ENCODE results near the gene LAMA4. TPM values are rescaled to one million over a fixed set of nuclear protein-coding genes. Genes with fewer than 3 reads are reported as not detected.

The LAMA4 gene
- polyA plus RNA-seq, 1 donor from 2014 or later: 0.69 TPM

DNA sequence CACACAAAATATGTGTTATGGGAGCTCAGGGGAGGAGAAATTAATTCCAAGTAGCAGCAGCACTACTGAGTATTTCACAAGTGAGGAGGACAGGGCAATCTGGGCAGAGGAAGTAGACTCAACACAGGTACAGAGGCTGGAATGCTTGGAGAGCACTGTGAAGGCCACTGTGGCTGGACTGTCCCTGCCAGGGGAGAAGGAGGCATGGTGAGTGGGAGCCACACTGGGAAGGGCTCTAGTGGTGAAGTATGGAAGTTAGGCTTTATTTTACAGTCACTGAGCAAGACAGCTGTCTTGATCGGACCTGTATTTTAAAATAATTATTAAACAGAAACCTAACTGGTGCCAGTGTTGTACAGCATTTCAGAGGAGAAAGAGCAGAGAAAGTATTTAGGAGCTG is 138.1 kb downstream of the LAMA4 start:
- Histone ChIP-seq H3K4me3 (ENCODE audit: low read length) (no peak overlapping the region), H3F3A (ENCODE audit: insufficient read depth, low read length, poor library complexity, severe bottlenecking) (no peaks in the 10 kb centered on the region), H3K4me2 (ENCODE audit: low read length) (no peak overlapping the region), H3K9me3 (ENCODE audit: low read length) (no peaks in the 10 kb centered on the region), H3K9ac (ENCODE audit: low read length) (no peak overlapping the region), H4K20me1 (ENCODE audit: insufficient read depth) (no peaks in the 10 kb centered on the region), H2AFZ (ENCODE audit: low read depth, low read length) (no peak overlapping the region), H3K36me3 (ENCODE audit: insufficient read depth, low read length) (no peaks in the 10 kb centered on the region), H3K79me2 (replicated peaks; ENCODE audit: insufficient read depth, low read length) (no peaks in the 10 kb centered on the region), H3K27ac (ENCODE audit: low read length) (no peak overlapping the region), H3K27me3 (ENCODE audit: insufficient read depth, low read depth, low read length) (no peaks in the 10 kb centered on the region), H3K9me2 (ENCODE audit: insufficient read depth, low read length) (no peaks in the 10 kb centered on the region)
- TF ChIP-seq RAD21 (conservative IDR thresholded peaks at IDR 0.05) (no peak), MXI1 (conservative IDR thresholded peaks at IDR 0.05; ENCODE audit: poor library complexity, severe bottlenecking) (no peak), TAF1 (IDR thresholded peaks at IDR 0.05; ENCODE audit: low read depth) (no peak), POLR2AphosphoS5 (IDR thresholded peaks at IDR 0.05) (no peak)

GRCh38 chr6:112114577-112115223 is 139.7 kb downstream of the LAMA4 start:
- Histone ChIP-seq H3F3A (ENCODE audit: insufficient read depth, low read length, poor library complexity, severe bottlenecking) (no peaks in the 10 kb centered on the region), H3K27ac (ENCODE audit: low read length) (no peak overlapping the region), H3K4me3 (ENCODE audit: low read length) (no peak overlapping the region), H3K9ac (ENCODE audit: low read length) (no peak overlapping the region), H3K79me2 (replicated peaks; ENCODE audit: insufficient read depth, low read length) (no peaks in the 10 kb centered on the region), H2AFZ (ENCODE audit: low read depth, low read length) (no peak overlapping the region), H3K4me2 (ENCODE audit: low read length) (no peak overlapping the region), H4K20me1 (ENCODE audit: insufficient read depth) (no peaks in the 10 kb centered on the region), H3K27me3 (ENCODE audit: insufficient read depth, low read depth, low read length) (no peaks in the 10 kb centered on the region), H3K9me2 (ENCODE audit: insufficient read depth, low read length) (no peaks in the 10 kb centered on the region), H3K9me3 (ENCODE audit: low read length) (no peaks in the 10 kb centered on the region), H3K36me3 (ENCODE audit: insufficient read depth, low read length) (no peaks in the 10 kb centered on the region)
- TF ChIP-seq TAF1 (IDR thresholded peaks at IDR 0.05; ENCODE audit: low read depth): no peak
- no peak for TF ChIP-seq RAD21 (conservative IDR thresholded peaks at IDR 0.05)
- TF ChIP-seq SMC3 (conservative IDR thresholded peaks at IDR 0.05; ENCODE audit: poor library complexity): no peak
- TF ChIP-seq EP300 (conservative IDR thresholded peaks at IDR 0.05; ENCODE audit: poor library complexity, severe bottlenecking): no peak
- TF ChIP-seq MXI1 (conservative IDR thresholded peaks at IDR 0.05; ENCODE audit: poor library complexity, severe bottlenecking): no peak
- TF ChIP-seq EZH2 (IDR thresholded peaks at IDR 0.05; ENCODE audit: borderline replicate concordance, insufficient read depth, low read length, poor library complexity, severe bottlenecking): no peak

- H3K79me2 ChIP-seq (replicated peaks; ENCODE audit: insufficient read depth, low read length): no peaks in the 10 kb centered on the region
- no peaks in the 10 kb centered on the region for H3K27me3 ChIP-seq (ENCODE audit: insufficient read depth, low read depth, low read length)
- H3K4me2 ChIP-seq (ENCODE audit: low read length): no peak overlapping the region
- TF ChIP-seq TAF1 (IDR thresholded peaks at IDR 0.05; ENCODE audit: low read depth) (no peak), REST (IDR thresholded peaks at IDR 0.05; ENCODE audit: borderline replicate concordance) (no peak), EZH2 (IDR thresholded peaks at IDR 0.05; ENCODE audit: borderline replicate concordance, insufficient read depth, low read length, poor library complexity, severe bottlenecking) (no peak), EP300 (conservative IDR thresholded peaks at IDR 0.05; ENCODE audit: poor library complexity, severe bottlenecking) (no peak), RAD21 (conservative IDR thresholded peaks at IDR 0.05) (no peak), MXI1 (conservative IDR thresholded peaks at IDR 0.05; ENCODE audit: poor library complexity, severe bottlenecking) (no peak), SMC3 (conservative IDR thresholded peaks at IDR 0.05; ENCODE audit: poor library complexity) (no peak)
- no peak overlapping the region for H2AFZ ChIP-seq (ENCODE audit: low read depth, low read length)
- H3K9ac ChIP-seq (ENCODE audit: low read length): no peak overlapping the region
- no peaks in the 10 kb centered on the region for H3K9me3 ChIP-seq (ENCODE audit: low read length)
- no peak overlapping the region for H3K4me3 ChIP-seq (ENCODE audit: low read length)
- no peaks in the 10 kb centered on the region for H3K9me2 ChIP-seq (ENCODE audit: insufficient read depth, low read length)
- H3K36me3 ChIP-seq (ENCODE audit: insufficient read depth, low read length): no peaks in the 10 kb centered on the region
- no peaks in the 10 kb centered on the region for H4K20me1 ChIP-seq (ENCODE audit: insufficient read depth)
- H3K27ac ChIP-seq (ENCODE audit: low read length): no peak overlapping the region
- no peaks in the 10 kb centered on the region for H3F3A ChIP-seq (ENCODE audit: insufficient read depth, low read length, poor library complexity, severe bottlenecking)
Observed at GRCh38 chr6:112113918-112114317, 140.4 kb downstream of the LAMA4 start.
